ENCODE data around the gene PHOSPHO1. TPM values are rescaled to one million over a fixed set of nuclear protein-coding genes. Genes with fewer than 3 reads are reported as not detected.
A peak's percentile ranks its signal among the peaks of the same experiment; 100 is the strongest.

Gene PHOSPHO1
- total and polyA plus RNA-seq, 9 donors, result 0.23 to 0.92 (median 0.25) TPM; not detected in 5

GRCh38 chr17:49210158-49211029, 20.2 kb downstream of the PHOSPHO1 start, which contains the start of the genes ABI3 and GNGT2:
Gene ABI3, plus strand, starts transcription at chr17:49210707. Its CDS starts 18 bp downstream, at chr17:49210725.
Gene GNGT2, minus strand, starts transcription at chr17:49210574. Its CDS starts 3,152 bp downstream, at chr17:49207422.
- Histone ChIP-seq H3K27me3 (no peaks in the 10 kb centered on the region), H3K27ac (peak within 1 kb of the TSS; percentile 19 to 32), H3K4me3 (peak within 1 kb of the TSS; percentile 28), H3K9me3 (no peaks in the 10 kb centered on the region), H3K4me1 (ENCODE audit: insufficient read depth) (peaks cover 5% of the 10 kb centered on the region), H3K36me3 (no peaks in the 10 kb centered on the region)
- DNase-seq, result peak in 4 of 5 donors; percentile 39 to 52 (median 46)
- intact Hi-C loops (cut with DNase I), result no loop called here
- no peak for TF ChIP-seq EP300 (IDR thresholded peaks at IDR 0.05)
- TF ChIP-seq CTCF (IDR thresholded peaks at IDR 0.05), result no peak
- no peak for TF ChIP-seq POLR2A (IDR thresholded peaks at IDR 0.05)
- 18 to 24% (median 19%) methylated on average over 22 of the region's 22 CpGs for WGBS, 3 donors

- no peak overlapping the region for H3K27ac ChIP-seq
These were observed 21.5 kb downstream of the PHOSPHO1 start for GRCh38 chr17:49209061-49209571.

GRCh38 chr17:49204516-49204915, 26.1 kb downstream of the PHOSPHO1 start:
- Histone ChIP-seq H3K36me3 (no peaks in the 10 kb centered on the region), H3K4me1 (ENCODE audit: insufficient read depth) (peaks cover under 1% of the 10 kb centered on the region), H3K9me3 (no peaks in the 10 kb centered on the region), H3K27me3 (no peaks in the 10 kb centered on the region), H3K4me3 (no peak overlapping the region), H3K27ac (no peak overlapping the region)
- intact Hi-C loops (cut with DNase I), result no loop called here
- no peak for TF ChIP-seq CTCF (IDR thresholded peaks at IDR 0.05)
- TF ChIP-seq POLR2A (IDR thresholded peaks at IDR 0.05), result no peak
- TF ChIP-seq EP300 (IDR thresholded peaks at IDR 0.05), result no peak
- DNase-seq, result no peak
- 87 to 97% (median 88%) methylated on average over 2 of the region's 2 CpGs for WGBS, 3 donors

More at GRCh38 chr17:49209061-49209571, 21.5 kb downstream of the PHOSPHO1 start:
- 86 to 88% (median 87%) methylated on average over 10 of the region's 10 CpGs for WGBS, 3 donors
- intact Hi-C loops (cut with DNase I), result no loop called here
- no peak for DNase-seq
- TF ChIP-seq EP300 (IDR thresholded peaks at IDR 0.05) (no peak), CTCF (IDR thresholded peaks at IDR 0.05) (no peak), POLR2A (IDR thresholded peaks at IDR 0.05) (no peak)
- H3K9me3 ChIP-seq, result no peaks in the 10 kb centered on the region
- no peaks in the 10 kb centered on the region for H3K27me3 ChIP-seq
- H3K36me3 ChIP-seq, result no peaks in the 10 kb centered on the region
- peaks cover 5% of the 10 kb centered on the region for H3K4me1 ChIP-seq (ENCODE audit: insufficient read depth)
- no peak overlapping the region for H3K4me3 ChIP-seq

GRCh38 chr17:49203796-49204195, 26.8 kb downstream of the PHOSPHO1 start:
- Histone ChIP-seq H3K27me3 (no peaks in the 10 kb centered on the region), H3K9me3 (no peaks in the 10 kb centered on the region), H3K36me3 (no peaks in the 10 kb centered on the region), H3K4me1 (ENCODE audit: insufficient read depth) (no peaks in the 10 kb centered on the region), H3K27ac (no peak overlapping the region), H3K4me3 (no peak overlapping the region)
- no peak for DNase-seq
- intact Hi-C loops (cut with DNase I), result no loop called here
- WGBS, 3 donors, result 66 to 82% (median 79%) methylated on average over 2 of the region's 2 CpGs
- TF ChIP-seq EP300 (IDR thresholded peaks at IDR 0.05) (no peak), POLR2A (IDR thresholded peaks at IDR 0.05) (no peak), CTCF (IDR thresholded peaks at IDR 0.05) (no peak)

Measured in ovary (tissue), 9 donors.